Measurements from ENCODE around the gene KIF21B. TPM values are rescaled to one million over a fixed set of nuclear protein-coding genes. Genes with fewer than 3 reads are reported as not detected.

KIF21B gene
- total RNA-seq, 4 donors from 2014 or later = 0.89 to 1.5 (median 1.1) TPM

DNA sequence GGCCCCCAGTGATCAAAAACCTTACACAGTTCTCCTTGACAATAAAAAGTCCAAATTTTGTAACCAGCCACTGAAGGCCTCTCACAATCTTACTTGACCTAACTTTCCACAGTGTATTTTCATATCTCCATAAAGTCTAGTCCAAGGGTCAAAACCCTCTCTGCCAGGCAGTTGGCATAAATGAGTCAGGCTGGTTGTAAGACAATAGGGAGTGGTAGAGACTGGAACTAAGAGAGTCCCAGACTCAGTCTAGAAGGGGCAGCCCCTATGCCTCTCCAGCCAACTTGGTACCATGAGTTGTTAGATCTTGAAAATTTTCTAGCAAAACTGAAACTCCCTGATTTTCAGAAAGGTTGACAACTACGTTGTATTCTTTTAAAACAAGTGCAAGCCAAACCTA lies 21.0 kb downstream of the KIF21B start:
- Histone ChIP-seq H3K4me1 (no peaks in the 10 kb centered on the region), H3K9me3 (no peaks in the 10 kb centered on the region), H3K27me3 (no peaks in the 10 kb centered on the region), H3K27ac (no peak overlapping the region), H3K36me3 (no peaks in the 10 kb centered on the region), H3K4me3 (replicated peaks in 1 of 3) (no peak overlapping the region)
- intact Hi-C loops (cut with DNase I) = no loop called here
- TF ChIP-seq, protein P1, sequence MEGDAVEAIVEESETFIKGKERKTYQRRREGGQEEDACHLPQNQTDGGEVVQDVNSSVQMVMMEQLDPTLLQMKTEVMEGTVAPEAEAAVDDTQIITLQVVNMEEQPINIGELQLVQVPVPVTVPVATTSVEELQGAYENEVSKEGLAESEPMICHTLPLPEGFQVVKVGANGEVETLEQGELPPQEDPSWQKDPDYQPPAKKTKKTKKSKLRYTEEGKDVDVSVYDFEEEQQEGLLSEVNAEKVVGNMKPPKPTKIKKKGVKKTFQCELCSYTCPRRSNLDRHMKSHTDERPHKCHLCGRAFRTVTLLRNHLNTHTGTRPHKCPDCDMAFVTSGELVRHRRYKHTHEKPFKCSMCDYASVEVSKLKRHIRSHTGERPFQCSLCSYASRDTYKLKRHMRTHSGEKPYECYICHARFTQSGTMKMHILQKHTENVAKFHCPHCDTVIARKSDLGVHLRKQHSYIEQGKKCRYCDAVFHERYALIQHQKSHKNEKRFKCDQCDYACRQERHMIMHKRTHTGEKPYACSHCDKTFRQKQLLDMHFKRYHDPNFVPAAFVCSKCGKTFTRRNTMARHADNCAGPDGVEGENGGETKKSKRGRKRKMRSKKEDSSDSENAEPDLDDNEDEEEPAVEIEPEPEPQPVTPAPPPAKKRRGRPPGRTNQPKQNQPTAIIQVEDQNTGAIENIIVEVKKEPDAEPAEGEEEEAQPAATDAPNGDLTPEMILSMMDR (IDR thresholded peaks at IDR 0.05) = no peak
- no peak for TF ChIP-seq POLR2A (IDR thresholded peaks at IDR 0.05)
- DNase-seq = no peak
- 94 to 97% methylated on average over 1 of the region's 1 CpG for WGBS, 2 donors

DNA sequence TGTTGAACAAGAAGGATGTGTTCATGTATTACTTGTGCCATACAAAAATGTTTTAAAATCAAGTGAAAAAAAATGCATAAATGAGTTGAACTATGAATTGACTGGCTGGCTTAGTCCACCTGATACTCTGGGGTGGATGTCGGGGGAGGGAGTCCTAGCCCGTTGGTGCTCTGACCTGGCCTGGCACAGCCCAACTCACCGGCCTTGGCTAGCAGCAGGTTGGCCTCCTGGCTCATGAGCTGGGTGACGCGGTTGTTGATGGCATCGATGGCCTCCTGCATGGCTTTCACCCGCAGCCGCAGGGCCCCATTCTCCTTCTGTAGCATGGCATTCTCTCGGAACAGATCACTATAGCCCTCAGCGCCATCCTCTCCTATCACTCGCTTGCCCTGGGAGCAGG lies 21.6 kb downstream of the KIF21B start:
- TF ChIP-seq, protein P1 (IDR thresholded peaks at IDR 0.05) = no peak
- TF ChIP-seq POLR2A (IDR thresholded peaks at IDR 0.05) = no peak
- Histone ChIP-seq H3K27me3 (no peaks in the 10 kb centered on the region), H3K36me3 (no peaks in the 10 kb centered on the region), H3K27ac (no peak overlapping the region), H3K4me1 (no peaks in the 10 kb centered on the region), H3K4me3 (replicated peaks in 1 of 3) (no peak overlapping the region), H3K9me3 (no peaks in the 10 kb centered on the region)
- no peak for DNase-seq
- intact Hi-C loops (cut with DNase I) = no loop called here
- 84 to 90% methylated on average over 10 to 11 of the region's 11 CpGs for WGBS, 2 donors

DNA sequence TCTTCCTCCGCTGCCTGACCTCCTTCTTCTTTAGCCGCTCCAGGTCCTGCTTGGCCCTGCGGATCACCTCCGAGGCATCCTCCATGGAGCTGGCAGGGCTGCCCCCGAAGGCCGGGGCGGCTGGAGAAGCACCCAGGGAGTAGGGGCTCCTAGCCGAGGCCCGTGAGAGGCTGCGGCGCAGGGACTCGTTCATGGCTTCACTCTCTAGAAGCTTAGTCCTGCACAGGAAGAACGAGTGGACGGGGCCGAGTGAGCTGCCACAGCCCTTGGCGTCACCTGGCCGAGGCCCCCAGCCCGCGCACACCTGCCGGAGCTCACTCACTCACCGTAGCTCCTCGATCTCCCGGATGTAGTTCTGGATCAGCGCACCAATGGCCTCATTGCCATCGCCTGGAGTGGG lies 23.1 kb downstream of the KIF21B start:
- H3K27me3 ChIP-seq = no peaks in the 10 kb centered on the region
- no peaks in the 10 kb centered on the region for H3K9me3 ChIP-seq
- intact Hi-C loops (cut with DNase I) = no loop called here
- no peak overlapping the region for H3K27ac ChIP-seq
- no peak overlapping the region for H3K4me3 ChIP-seq (replicated peaks in 1 of 3)
- WGBS, 2 donors = 93 to 94% methylated on average over 23 of the region's 25 CpGs
- no peak for DNase-seq
- TF ChIP-seq, protein P1 (IDR thresholded peaks at IDR 0.05) = no peak
- TF ChIP-seq POLR2A (IDR thresholded peaks at IDR 0.05) = no peak
- H3K4me1 ChIP-seq = no peaks in the 10 kb centered on the region
- no peaks in the 10 kb centered on the region for H3K36me3 ChIP-seq

DNA sequence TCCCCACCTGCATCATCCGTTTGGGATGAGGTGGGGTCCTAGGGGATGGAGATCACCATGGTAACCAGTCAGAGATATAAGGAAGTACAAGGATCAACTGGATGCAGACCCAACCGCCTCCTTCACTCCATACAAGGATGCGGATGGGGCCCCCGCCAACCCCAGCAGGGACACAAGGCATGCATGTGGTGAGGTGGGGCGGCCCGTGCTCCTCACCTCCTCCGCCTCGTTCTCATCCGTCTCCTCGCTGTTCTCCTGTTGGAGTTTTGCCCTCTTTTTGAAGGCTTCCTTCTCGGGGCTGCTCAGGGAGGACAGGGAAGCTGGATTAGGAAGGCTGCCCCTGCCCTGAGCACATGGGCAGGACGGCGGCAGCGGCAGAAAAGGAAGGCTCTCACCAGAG lies 23.8 kb downstream of the KIF21B start:
- Histone ChIP-seq H3K9me3 (no peaks in the 10 kb centered on the region), H3K36me3 (no peaks in the 10 kb centered on the region)
- WGBS, 2 donors = 95% methylated on average over 13 to 14 of the region's 14 CpGs

DNA sequence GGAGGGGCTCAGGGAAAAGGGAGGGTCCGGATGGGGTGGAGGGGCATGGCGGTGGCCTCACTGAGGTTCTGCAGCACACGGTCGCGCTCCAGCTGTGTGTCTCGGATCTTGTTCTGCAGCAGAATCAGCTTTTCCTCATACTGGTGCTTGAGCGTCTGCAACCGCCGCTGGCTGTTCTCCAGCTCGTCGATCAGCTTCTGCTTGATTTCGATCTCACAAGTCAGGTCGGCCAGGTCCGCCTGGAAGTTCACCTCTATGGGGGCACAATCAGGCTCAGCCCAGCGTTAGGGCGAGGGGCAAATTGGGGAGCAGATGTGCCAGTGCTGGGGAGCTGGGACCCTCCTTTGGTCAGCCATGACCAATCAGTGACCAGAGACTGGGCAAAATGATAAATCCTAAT lies 25.2 kb downstream of the KIF21B start:
- no peaks in the 10 kb centered on the region for H3K9me3 ChIP-seq
- 74 to 76% methylated on average over 16 of the region's 16 CpGs for WGBS, 2 donors
- H3K4me1 ChIP-seq = no peaks in the 10 kb centered on the region
- TF ChIP-seq POLR2A (IDR thresholded peaks at IDR 0.05) = no peak
- TF ChIP-seq, protein P1 (IDR thresholded peaks at IDR 0.05) = no peak
- H3K4me3 ChIP-seq (replicated peaks in 1 of 3) = no peak overlapping the region
- DNase-seq = no peak
- no peaks in the 10 kb centered on the region for H3K36me3 ChIP-seq
- intact Hi-C loops (cut with DNase I) = no loop called here
- H3K27me3 ChIP-seq = no peaks in the 10 kb centered on the region
- no peak overlapping the region for H3K27ac ChIP-seq

More for the DNA sequence above, 23.8 kb downstream of the KIF21B start:
- Histone ChIP-seq H3K27me3 (no peaks in the 10 kb centered on the region), H3K4me1 (no peaks in the 10 kb centered on the region), H3K27ac (no peak overlapping the region), H3K4me3 (replicated peaks in 1 of 3) (no peak overlapping the region)
- intact Hi-C loops (cut with DNase I) = no loop called here
- no peak for DNase-seq
- no peak for TF ChIP-seq POLR2A (IDR thresholded peaks at IDR 0.05)
- TF ChIP-seq, protein P1 (IDR thresholded peaks at IDR 0.05) = no peak

All from thyroid gland (tissue), 4 donors.